Activated CD4-positive, alpha-beta T cell treated with anti-CD3 and anti-CD28 coated beads for 48 hours (primary cell): ENCODE data around the gene KPNA6.
"Not testable (repeated sequence)": the region's sequence is repeated elsewhere in the genome, so short reads cannot be mapped to it uniquely, and the experiment has no call there.

Experiments used
- DNase-seq: peaks from one replicate; pipeline ENCODE4 v3.0.0-alpha.2; 2020

KPNA6 gene

GRCh38 chr1:32107742-32108661 lies at the start of gene KPNA6:
TSS of gene KPNA6 (plus strand) at chr1:32108056. CDS start at chr1:32108131, 75 bp downstream.
- DNase-seq = peak; percentile 92

- DNase-seq = no peak
Measured at GRCh38 chr1:32060914-32061313, 46.9 kb upstream of the KPNA6 start.

- DNase-seq = no peak
Measured at GRCh38 chr1:32062867-32063230, 45.0 kb upstream of the KPNA6 start.

GRCh38 chr1:32063261-32063681 lies 44.6 kb upstream of the KPNA6 start:
- no peak for DNase-seq

DNA sequence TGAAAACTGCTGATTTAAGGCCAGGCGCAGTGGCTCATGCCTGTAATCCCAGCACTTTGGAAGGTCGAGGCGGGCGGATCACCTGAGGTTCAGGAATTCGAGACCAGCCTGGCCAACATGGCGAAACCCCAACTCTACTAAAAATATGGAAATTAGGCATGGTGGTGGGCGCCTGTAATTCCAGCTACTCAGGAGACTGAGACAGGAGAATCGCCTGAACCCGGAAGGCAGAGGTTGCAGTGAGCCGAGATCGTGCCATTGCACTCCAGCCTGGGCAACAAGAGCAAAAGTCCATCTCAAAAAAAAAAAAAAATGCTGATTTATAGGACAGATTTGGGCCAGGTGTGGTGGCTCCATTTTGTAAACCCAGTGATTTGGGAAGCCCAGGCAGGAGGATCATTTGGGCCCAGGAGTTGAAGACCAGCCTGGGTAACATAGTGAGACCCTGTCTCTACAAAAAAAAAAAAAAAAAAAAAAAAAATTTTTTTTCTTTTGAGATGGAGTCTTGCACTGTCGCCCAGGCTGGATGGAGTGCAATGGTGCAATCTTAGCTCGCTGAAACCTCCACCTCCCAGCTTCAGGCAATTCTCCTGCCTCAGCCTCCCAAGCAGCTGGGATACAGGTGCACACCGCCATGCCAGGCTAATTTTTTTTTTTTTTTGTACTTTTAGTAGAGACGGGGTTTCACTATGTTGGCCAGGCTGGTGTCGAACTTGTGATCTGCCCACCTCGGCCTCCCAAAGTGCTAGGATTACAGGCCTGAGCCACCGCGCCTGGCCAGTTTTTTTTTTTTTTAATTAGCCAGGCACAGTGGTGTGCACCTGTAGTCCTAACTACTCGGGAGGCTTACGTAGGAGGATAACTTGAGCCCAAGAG lies 42.0 kb upstream of the KPNA6 start:
- DNase-seq = not testable (repeated sequence)

- DNase-seq = no peak
Measured at GRCh38 chr1:32066489-32066873, 41.4 kb upstream of the KPNA6 start.

- no peak for DNase-seq
Measured at GRCh38 chr1:32068957-32069588, 38.8 kb upstream of the KPNA6 start.

DNA sequence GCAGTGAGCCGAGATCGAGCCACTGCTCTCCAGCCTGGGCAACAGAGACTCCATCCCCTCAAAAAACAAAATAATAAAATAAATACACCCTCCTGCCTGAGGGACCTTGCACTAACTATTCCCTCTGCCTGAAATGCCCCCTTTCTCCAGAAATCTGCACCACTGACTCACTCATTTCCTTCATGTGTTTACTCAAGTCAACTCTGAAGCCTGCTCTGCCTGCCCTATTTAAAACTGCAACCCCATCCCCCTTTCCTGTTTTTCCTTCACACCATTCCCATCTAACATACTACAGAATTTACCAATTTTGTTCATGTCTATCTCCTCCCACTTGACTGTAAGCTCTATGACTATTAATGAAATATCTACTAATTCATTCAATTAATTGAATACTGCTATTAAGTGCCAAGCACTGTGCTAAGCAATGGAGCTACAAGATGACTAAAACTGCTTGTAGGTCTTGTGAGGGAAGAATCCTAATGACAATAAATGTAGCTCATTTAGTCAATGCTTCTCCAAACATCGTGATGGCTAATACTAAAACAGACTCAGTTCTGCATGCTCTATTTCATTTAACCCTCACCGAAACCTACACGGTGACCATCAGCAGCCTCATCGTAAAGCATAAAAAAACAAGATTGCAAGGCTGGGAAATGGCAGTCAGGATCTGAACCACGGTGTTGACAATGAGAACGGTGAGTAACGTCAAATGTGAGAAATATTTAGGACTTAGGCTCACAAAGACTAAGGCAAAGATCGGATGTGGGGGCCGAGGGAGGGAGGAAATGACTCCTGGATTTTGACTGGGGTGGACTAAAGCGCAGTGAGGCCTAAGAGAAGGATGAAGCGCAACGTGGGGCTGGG lies 35.9 kb upstream of the KPNA6 start:
- DNase-seq = no peak

GRCh38 chr1:32072622-32073298 lies 35.1 kb upstream of the KPNA6 start, which contains the start of gene TMEM39B:
TSS of gene TMEM39B (plus strand) at chr1:32072939. CDS start at chr1:32073048, 109 bp downstream.
- peak; percentile 97 for DNase-seq

DNA sequence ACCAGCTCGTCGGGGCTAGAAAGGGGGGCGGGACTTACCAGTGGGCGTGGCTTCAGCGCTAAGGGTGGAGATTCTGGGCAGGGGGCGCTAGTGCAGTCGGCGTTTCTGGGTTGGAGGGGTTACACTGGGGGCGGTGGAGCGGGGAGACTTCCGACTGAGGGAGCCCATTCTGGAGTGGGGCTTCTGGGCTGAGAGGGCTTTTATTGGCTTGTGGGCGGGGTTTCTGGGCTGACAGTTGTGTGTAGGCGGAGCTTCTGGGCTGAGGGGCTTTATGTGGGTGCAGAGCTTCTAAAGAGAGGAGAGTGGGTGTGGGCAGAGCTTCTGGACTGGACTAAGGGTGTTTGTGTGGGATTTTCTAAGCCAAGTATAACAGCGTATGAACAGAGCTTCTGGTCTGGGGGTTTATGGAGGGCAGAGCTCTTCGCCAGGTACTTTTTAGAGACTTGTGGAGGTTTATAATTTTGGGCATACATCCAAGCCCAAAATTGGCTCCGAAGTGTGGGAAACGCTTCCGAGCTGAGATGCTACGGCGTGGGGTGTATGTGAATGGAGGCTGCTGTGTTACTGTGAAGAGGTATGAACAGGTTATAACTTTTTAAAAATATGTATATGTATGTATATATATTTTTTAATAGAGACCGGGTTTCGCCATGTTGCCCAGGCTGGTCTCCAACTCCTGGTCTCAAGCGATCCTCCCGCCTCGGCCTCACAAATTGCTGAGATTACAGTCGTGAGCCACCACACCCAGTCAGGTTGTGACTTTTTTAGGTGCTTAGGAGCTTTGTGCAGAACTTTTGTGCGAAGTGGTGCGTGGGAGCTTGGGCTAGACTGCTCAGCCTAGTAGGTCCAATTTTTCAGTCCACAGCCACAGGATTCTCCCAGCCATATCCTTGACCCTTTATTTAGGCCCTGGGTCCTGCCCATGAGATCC lies 34.3 kb upstream of the KPNA6 start:
- DNase-seq = no peak

GRCh38 chr1:32074841-32075240 lies 33.0 kb upstream of the KPNA6 start:
- DNase-seq = no peak

GRCh38 chr1:32077451-32077850 lies 30.4 kb upstream of the KPNA6 start:
- DNase-seq = no peak

DNA sequence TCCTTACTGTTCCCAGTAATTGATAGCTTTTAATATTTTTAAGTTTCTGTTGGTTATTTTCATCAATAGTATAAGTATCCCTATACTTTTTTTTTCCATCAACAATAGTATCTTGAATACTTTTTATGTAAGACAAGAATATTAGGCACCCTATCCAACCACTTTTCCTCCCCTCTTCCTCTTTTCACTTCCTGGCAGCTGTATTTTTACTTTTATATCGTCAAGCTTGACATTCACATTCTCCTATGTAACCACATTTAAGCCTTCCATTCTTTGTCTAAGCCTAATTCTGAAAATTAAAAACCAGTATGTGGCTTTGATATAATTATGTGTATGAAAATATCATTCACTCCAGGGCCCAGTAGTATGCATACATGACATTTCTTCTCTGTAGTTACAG lies 25.8 kb upstream of the KPNA6 start:
- no peak for DNase-seq

DNA sequence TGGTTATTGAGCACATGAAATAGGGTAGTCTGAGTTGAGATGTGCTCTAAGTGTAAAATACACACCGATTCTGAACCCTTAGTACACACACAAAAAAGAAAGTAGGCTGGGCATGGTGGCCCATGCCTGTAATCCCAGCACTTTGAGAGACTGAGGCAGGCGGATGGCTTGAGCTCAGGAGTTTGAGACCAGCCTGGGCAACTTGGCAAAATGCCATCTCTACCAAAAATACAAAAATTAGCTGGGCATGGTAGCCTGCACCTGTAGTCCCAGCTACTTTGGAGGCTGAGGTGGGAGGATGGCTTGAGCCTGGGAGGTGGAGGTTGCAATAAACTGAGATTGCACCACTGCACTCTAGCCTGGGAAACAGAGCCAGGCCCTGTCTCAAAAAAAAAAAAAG lies 21.5 kb upstream of the KPNA6 start:
- DNase-seq = not testable (repeated sequence)

GRCh38 chr1:32091176-32091575 lies 16.7 kb upstream of the KPNA6 start:
- DNase-seq = no peak

DNA sequence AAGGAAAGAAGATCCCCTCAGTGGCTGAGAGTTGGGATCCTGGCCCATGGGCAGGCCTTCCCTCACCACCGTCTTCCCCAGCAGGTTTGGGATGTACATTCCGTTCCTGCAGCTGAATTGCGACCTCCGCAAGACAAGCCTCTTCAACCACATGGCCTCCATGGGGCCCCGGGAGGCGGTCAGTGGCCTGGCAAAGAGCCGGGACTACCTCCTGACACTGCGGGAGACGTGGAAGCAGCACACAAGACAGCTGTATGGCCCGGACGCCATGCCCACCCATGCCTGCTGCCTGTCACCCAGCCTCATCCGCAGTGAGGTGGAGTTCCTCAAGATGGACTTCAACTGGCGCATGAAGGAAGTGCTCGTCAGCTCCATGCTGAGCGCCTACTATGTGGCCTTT lies 16.3 kb upstream of the KPNA6 start:
- DNase-seq = no peak

DNA sequence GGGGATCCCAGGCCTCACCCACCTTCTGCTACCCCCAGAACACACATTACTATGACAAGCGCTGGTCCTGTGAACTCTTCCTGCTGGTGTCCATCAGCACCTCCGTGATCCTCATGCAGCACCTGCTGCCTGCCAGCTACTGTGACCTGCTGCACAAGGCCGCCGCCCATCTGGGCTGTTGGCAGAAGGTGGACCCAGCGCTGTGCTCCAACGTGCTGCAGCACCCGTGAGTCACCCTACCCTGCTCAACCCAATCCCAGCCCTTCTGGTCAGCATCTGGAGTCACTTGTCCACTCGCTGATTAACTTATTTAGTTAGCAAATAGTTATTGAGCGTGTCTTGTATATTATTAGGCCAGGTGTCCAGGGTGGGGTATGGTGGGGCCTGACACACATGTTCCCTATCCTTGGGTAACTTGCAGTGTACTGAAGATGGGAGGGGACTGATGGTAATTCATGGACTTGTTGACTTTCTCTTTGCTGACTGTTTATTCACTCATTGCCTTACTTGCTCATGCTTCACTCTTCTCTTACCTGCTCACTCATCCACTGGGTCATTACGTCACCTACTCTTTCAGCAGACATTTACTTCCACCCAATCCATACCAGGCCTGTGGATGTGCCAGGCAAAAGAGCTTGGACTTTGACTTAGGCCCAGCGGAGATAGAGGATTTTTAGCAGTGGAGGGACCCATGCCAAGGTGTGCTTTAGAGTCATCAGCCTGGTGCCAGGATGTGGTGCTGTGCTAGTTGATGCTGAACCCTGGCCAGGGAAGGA lies 12.9 kb upstream of the KPNA6 start:
- DNase-seq = no peak

GRCh38 chr1:32099426-32099825 lies 8.4 kb upstream of the KPNA6 start:
- no peak for DNase-seq

- DNase-seq = no peak
Measured at GRCh38 chr1:32100359-32100758, 7.5 kb upstream of the KPNA6 start.
